HepG2 (cell line): Measurements from ENCODE around the gene PRKAR2B. TPM values are rescaled to one million over a fixed set of nuclear protein-coding genes. Genes with fewer than 3 reads are reported as not detected.
A peak's percentile ranks its signal among the peaks of the same experiment; 100 is the strongest.

Experiments
- CHD2 ChIP-seq: IDR thresholded peaks from 2 replicates; pipeline ENCODE4 v1.6.1; 2011; ENCODE audit warnings: low read depth, low read length, improper control_type of control experiment
- ETS1 ChIP-seq: sonication (generic); formaldehyde crosslinking; IDR thresholded peaks from 2 replicates; pipeline ENCODE4 v1.4.0; 2020; ENCODE audit warnings: missing genetic modification reagents
- FOXC1 ChIP-seq: sonication (generic); formaldehyde crosslinking; IDR thresholded peaks from 2 replicates; pipeline ENCODE4 v1.8.0; 2022; ENCODE audit warnings: mild to moderate bottlenecking, missing genetic modification reagents, borderline replicate concordance
- FOXM1 ChIP-seq: sonication (generic); formaldehyde crosslinking; IDR thresholded peaks from 2 replicates; pipeline ENCODE4 v1.5.0; 2020; ENCODE audit warnings: missing genetic modification reagents
- FOXO4 ChIP-seq: sonication (generic); formaldehyde crosslinking; conservative IDR thresholded peaks from 2 replicates; pipeline ENCODE4 v1.8.1; 2023; ENCODE audit warnings: missing genetic modification reagents
- FUBP1 ChIP-seq: sonication (generic); formaldehyde crosslinking; IDR thresholded peaks from 2 replicates; pipeline ENCODE4 v1.5.1; 2020; ENCODE audit warnings: missing genetic modification reagents, mild to moderate bottlenecking, borderline replicate concordance
- IRX3 ChIP-seq: sonication (generic); formaldehyde crosslinking; IDR thresholded peaks from 2 replicates; pipeline ENCODE4 v1.8.1; 2023; ENCODE audit warnings: mild to moderate bottlenecking, low read depth, missing genetic modification reagents, borderline replicate concordance
- POLR2G ChIP-seq: fragments of 200-400 bp; formaldehyde crosslinking; IDR thresholded peaks from 2 replicates; pipeline ENCODE4 v1.6.1; 2018; ENCODE audit warnings: mild to moderate bottlenecking, low read depth, low read length, moderate library complexity
- SALL2 ChIP-seq: sonication (generic); formaldehyde crosslinking; IDR thresholded peaks from 2 replicates; pipeline ENCODE4 v1.8.1; 2023; ENCODE audit warnings: mild to moderate bottlenecking, missing genetic modification reagents, inconsistent platforms
- THRA ChIP-seq: sonication (generic); formaldehyde crosslinking; IDR thresholded peaks from 2 replicates; pipeline ENCODE4 v1.4.0; 2020; ENCODE audit warnings: missing genetic modification reagents, borderline replicate concordance
- ZBTB14 ChIP-seq: sonication (generic); formaldehyde crosslinking; IDR thresholded peaks from 2 replicates; pipeline ENCODE4 v1.4.0; 2020; ENCODE audit warnings: missing genetic modification reagents
- ZKSCAN8 ChIP-seq: IDR thresholded peaks from 2 replicates; pipeline ENCODE4 v1.6.1; 2016; ENCODE audit warnings: borderline replicate concordance, missing genetic modification reagents, missing compliant biosample characterization
- ZNF275 ChIP-seq: sonication (generic); formaldehyde crosslinking; IDR thresholded peaks from 2 replicates; pipeline ENCODE4 v1.8.0; 2022; ENCODE audit warnings: missing genetic modification reagents, mild to moderate bottlenecking, inconsistent platforms, borderline replicate concordance
- ZNF496 ChIP-seq: sonication (generic); formaldehyde crosslinking; IDR thresholded peaks from 2 replicates; pipeline ENCODE4 v1.8.1; 2023; ENCODE audit warnings: mild to moderate bottlenecking, moderate library complexity, missing genetic modification reagents; ENCODE audit not compliant: insufficient replicate concordance
- ZNF501 ChIP-seq: sonication (generic); formaldehyde crosslinking; IDR thresholded peaks from 2 replicates; pipeline ENCODE4 v1.5.1; 2020; ENCODE audit warnings: mild to moderate bottlenecking, moderate library complexity, missing genetic modification reagents
- ZNF607 ChIP-seq: sonication (generic); formaldehyde crosslinking; IDR thresholded peaks from 2 replicates; pipeline ENCODE4 v1.5.1; 2020; ENCODE audit warnings: missing genetic modification reagents, mild to moderate bottlenecking, borderline replicate concordance
- ZNF672 ChIP-seq: sonication (generic); formaldehyde crosslinking; IDR thresholded peaks from 2 replicates; pipeline ENCODE4 v1.8.1; 2022; ENCODE audit warnings: missing genetic modification reagents
- ZSCAN25 ChIP-seq: sonication (generic); formaldehyde crosslinking; IDR thresholded peaks from 2 replicates; pipeline ENCODE4 v1.8.0; 2022; ENCODE audit warnings: mild to moderate bottlenecking, missing genetic modification reagents
- polyA plus RNA-seq, 8 experiments: library from polyadenylated mRNA; depleted of rRNA in 3 of 8; stranded (reverse) in 7 of 8; unstranded in 1 of 8; fragments of >200 nt; fragmentation: Illumina TruSeq in 4 of 8; extraction: Trizol in 4 of 8; gene quantifications; 2 replicates each; pipeline versions ENCODE4 v1.2.1 to v1.2.3, GENCODE V29; 2011 to 2016; ENCODE audit warnings: low read depth in 4 of 8, missing spikeins in 1 of 8, mixed read lengths in 1 of 8; ENCODE audit not compliant: insufficient read depth in 1 of 8
- total RNA-seq, 5 experiments: library from RNA; depleted of rRNA; stranded (reverse); fragments of >200 nt; fragmentation: Illumina TruSeq; extraction: Trizol; gene quantifications; 2 replicates each; pipeline ENCODE4 v1.2.3, GENCODE V29; 2016; ENCODE audit warnings: low read depth in 1 of 5

The PRKAR2B gene
- total and polyA plus RNA-seq, 2 of the 13 experiments (the other 11 are each of a cell fraction or from before 2014, with no cell fraction given): not detected

- no peak for TF ChIP-seq FUBP1 (CRISPR knock-in tag)
- TF ChIP-seq ZNF672 (CRISPR knock-in tag): no peak
- 0 out of 2 replicates have a peak, but pooled peaks have one; percentile 54 for TF ChIP-seq SALL2 (CRISPR knock-in tag)
- peak; percentile 42; the same call in 1 of the 2 replicates for TF ChIP-seq ZNF501 (CRISPR knock-in tag)
- TF ChIP-seq ZNF496: no peak
- no peak for TF ChIP-seq ZBTB14 (CRISPR knock-in tag)
- peak; percentile 32; the same call in 1 of the 2 replicates for TF ChIP-seq IRX3
- TF ChIP-seq CHD2: peak; percentile 86
- no peak for TF ChIP-seq ZNF607 (CRISPR knock-in tag)
- TF ChIP-seq ETS1 (CRISPR knock-in tag): no peak
- TF ChIP-seq FOXM1: no peak
- TF ChIP-seq ZNF275: no peak
- TF ChIP-seq ZSCAN25 (CRISPR knock-in tag): no peak
- peak; percentile 66; the same call in 1 of the 2 replicates for TF ChIP-seq THRA
- peak; percentile 76 for TF ChIP-seq POLR2G
- TF ChIP-seq FOXC1: peak; percentile 51; the same call in 1 of the 2 replicates
- peak; percentile 53; the same call in 1 of the 2 replicates for TF ChIP-seq ZKSCAN8
- no peak for TF ChIP-seq FOXO4 (CRISPR knock-in tag)
Measured at GRCh38 chr7:107169120-107170050, 124.9 kb downstream of the PRKAR2B start (continued).
